GM18951 (cell line): ENCODE measurements around the gene KBTBD7.

Source experiments
- POLR2A ChIP-seq: IDR thresholded peaks from 4 replicates; pipeline ENCODE4 v1.6.1; 2011; ENCODE audit warnings: mild to moderate bottlenecking; ENCODE audit not compliant: insufficient read length, insufficient read depth; ENCODE audit errors: extremely low read depth
- in situ Hi-C: fragments of 300-500 bp; cut with MboI; formaldehyde crosslinking; loops from one replicate; pipeline ENCODE4 v1.12.0; 2022; ENCODE audit warnings: low sequenced_read_pairs, mixed read lengths, inconsistent platforms; ENCODE audit not compliant: unreplicated experiment

KBTBD7 gene

GRCh38 chr13:41193919-41194824, at the start of gene KBTBD7:
KBTBD7 (minus strand) TSS chr13:41194569; CDS start chr13:41194257, 312 bp downstream.
- in situ Hi-C loops, result loop anchor here (10.0 kb wide), 1 partner anchor 59 kb away; the partner anchor contains the start of gene KBTBD6
- peak; percentile 76 for TF ChIP-seq POLR2A

GRCh38 chr13:41241626-41242025, 47.3 kb upstream of the KBTBD7 start:
- no peak for TF ChIP-seq POLR2A
- in situ Hi-C loops, result no loop called here

- no peak for TF ChIP-seq POLR2A
- in situ Hi-C loops, result no loop called here
These were observed 42.0 kb upstream of the KBTBD7 start for GRCh38 chr13:41236369-41236768.

GRCh38 chr13:41232578-41233480, 38.5 kb upstream of the KBTBD7 start:
- TF ChIP-seq POLR2A, result no peak
- in situ Hi-C loops, result no loop called here

- in situ Hi-C loops, result no loop called here
- TF ChIP-seq POLR2A, result no peak
These were observed 37.4 kb upstream of the KBTBD7 start for GRCh38 chr13:41231786-41232185.

- in situ Hi-C loops, result no loop called here
- TF ChIP-seq POLR2A, result no peak
These were observed 36.8 kb upstream of the KBTBD7 start for GRCh38 chr13:41231025-41231677.

GRCh38 chr13:41229356-41229755, 35.0 kb upstream of the KBTBD7 start:
- in situ Hi-C loops, result no loop called here
- TF ChIP-seq POLR2A, result no peak

GRCh38 chr13:41224113-41225110, 30.0 kb upstream of the KBTBD7 start:
- no peak for TF ChIP-seq POLR2A
- in situ Hi-C loops, result no loop called here

GRCh38 chr13:41222259-41222852, 28.0 kb upstream of the KBTBD7 start:
- no peak for TF ChIP-seq POLR2A
- in situ Hi-C loops, result no loop called here

- TF ChIP-seq POLR2A, result no peak
- in situ Hi-C loops, result no loop called here
These were observed 26.0 kb upstream of the KBTBD7 start for GRCh38 chr13:41220401-41220800.

GRCh38 chr13:41216160-41216559, 21.8 kb upstream of the KBTBD7 start:
- TF ChIP-seq POLR2A, result no peak
- in situ Hi-C loops, result no loop called here
